PFSK-1 (cell line): ENCODE results near the gene MAF.

Experiments used
- FOXP2 ChIP-seq: optimal IDR thresholded peaks from 2 replicates; pipeline ENCODE3; 2011; ENCODE audit warnings: borderline replicate concordance, control low read depth, inconsistent platforms; ENCODE audit not compliant: insufficient read depth; ENCODE audit errors: extremely low read length, extremely low read depth
- POLR2AphosphoS5 ChIP-seq: IDR thresholded peaks from 2 replicates; pipeline ENCODE4 v1.6.1; 2012; ENCODE audit warnings: low read depth, mild to moderate bottlenecking, control low read depth, low read length, moderate library complexity
- REST ChIP-seq, 2 experiments: IDR thresholded peaks; 2 replicates each; pipeline versions ENCODE4 v1.6.1 to v1.8.0; 2011 to 2012; ENCODE audit warnings: low read depth in 2 of 2, low read length in 2 of 2, control low read depth in 1 of 2, inconsistent platforms in 1 of 2, mild to moderate bottlenecking in 1 of 2, moderate library complexity in 1 of 2; ENCODE audit not compliant: insufficient read depth in 1 of 2
- SIN3A ChIP-seq: IDR thresholded peaks from 2 replicates; pipeline ENCODE4 v1.6.1; 2012; ENCODE audit warnings: mild to moderate bottlenecking, low read length, moderate library complexity, borderline replicate concordance; ENCODE audit not compliant: insufficient read depth
- TAF1 ChIP-seq: IDR thresholded peaks from 2 replicates; pipeline ENCODE4 v1.6.1; 2012; ENCODE audit warnings: low read length, control low read depth, borderline replicate concordance; ENCODE audit not compliant: insufficient read depth

The MAF gene

GRCh38 chr16:79610771-79611170 lies 10.2 kb upstream of the MAF start:
- TF ChIP-seq POLR2AphosphoS5 (no peak), REST (IDR thresholded peaks at IDR 0.05; ENCODE audit: insufficient read depth in 1 of 2, low read depth in 2 of 2, low read length in 2 of 2) (no peak), FOXP2 (no peak), SIN3A (no peak), TAF1 (no peak)

- TF ChIP-seq FOXP2 (no peak), REST (IDR thresholded peaks at IDR 0.05; ENCODE audit: insufficient read depth in 1 of 2, low read depth in 2 of 2, low read length in 2 of 2) (no peak)
These were observed 9.3 kb upstream of the MAF start for GRCh38 chr16:79609861-79610260.

- no peak for TF ChIP-seq POLR2AphosphoS5
- no peak for TF ChIP-seq SIN3A
- no peak for TF ChIP-seq TAF1
- TF ChIP-seq REST (IDR thresholded peaks at IDR 0.05; ENCODE audit: insufficient read depth in 1 of 2, low read depth in 2 of 2, low read length in 2 of 2), result no peak
- no peak for TF ChIP-seq FOXP2
These were observed 8.4 kb upstream of the MAF start for GRCh38 chr16:79608976-79609375.

- no peak for TF ChIP-seq TAF1
These were observed 7.0 kb upstream of the MAF start for GRCh38 chr16:79607587-79607986.

- no peak for TF ChIP-seq SIN3A
- TF ChIP-seq POLR2AphosphoS5, result no peak
- no peak for TF ChIP-seq FOXP2
- TF ChIP-seq REST (IDR thresholded peaks at IDR 0.05; ENCODE audit: insufficient read depth in 1 of 2, low read depth in 2 of 2, low read length in 2 of 2), result no peak
- no peak for TF ChIP-seq TAF1
These were observed 5.5 kb upstream of the MAF start for GRCh38 chr16:79605999-79606398.

GRCh38 chr16:79603055-79603454 lies 2.5 kb upstream of the MAF start:
- TF ChIP-seq REST (IDR thresholded peaks at IDR 0.05; ENCODE audit: insufficient read depth in 1 of 2, low read depth in 2 of 2, low read length in 2 of 2) (no peak), POLR2AphosphoS5 (no peak), TAF1 (no peak), FOXP2 (no peak), SIN3A (no peak)
